ENCODE measurements around the gene INCENP. TPM values are rescaled to one million over a fixed set of nuclear protein-coding genes. Genes with fewer than 3 reads are reported as not detected.

INCENP gene
- total RNA-seq, 1 donor, result 39.3 TPM

DNA sequence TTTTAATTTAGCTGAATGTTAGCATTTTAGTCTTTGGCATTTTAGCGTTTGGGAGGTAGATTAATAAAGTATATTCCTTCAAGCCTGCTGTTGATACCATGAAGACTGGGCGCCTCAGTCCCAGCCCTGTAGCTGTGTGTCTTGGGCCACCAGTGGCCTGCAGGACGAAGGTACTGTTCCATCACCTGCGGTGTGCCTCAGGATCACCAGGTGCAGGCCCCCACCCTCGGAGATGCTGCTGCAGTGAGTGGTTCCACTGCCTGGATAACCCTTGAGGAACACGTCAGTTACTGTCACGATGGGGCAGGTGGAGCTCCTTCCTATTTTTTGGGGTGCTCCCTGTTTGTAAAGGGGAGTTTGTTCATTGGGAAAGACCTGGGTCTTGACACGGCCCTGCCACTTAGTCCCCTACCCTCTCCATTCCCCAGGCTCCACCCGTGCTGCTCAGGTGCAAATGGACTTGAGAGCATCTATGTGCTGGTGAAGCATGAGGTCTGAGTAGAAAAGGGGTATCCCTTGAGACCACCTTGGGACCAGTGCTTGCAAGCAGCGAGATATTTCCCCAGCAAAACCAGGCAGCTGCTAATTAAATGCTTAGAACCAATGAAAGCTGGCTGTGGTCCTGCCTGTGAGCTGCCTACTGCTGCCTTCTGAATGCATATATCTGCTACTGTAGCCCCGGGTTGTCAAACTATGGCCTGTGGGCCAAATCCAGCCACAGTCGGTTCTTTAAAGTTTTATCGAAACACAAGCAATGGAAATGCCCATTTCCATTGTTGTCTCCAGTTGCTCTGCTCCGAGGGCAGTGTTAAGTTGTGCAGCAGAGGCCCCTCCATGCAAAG is 28.7 kb downstream of the INCENP start:
- DNase-seq (ENCODE audit: low read depth), result no peak
- TF ChIP-seq, protein P1, sequence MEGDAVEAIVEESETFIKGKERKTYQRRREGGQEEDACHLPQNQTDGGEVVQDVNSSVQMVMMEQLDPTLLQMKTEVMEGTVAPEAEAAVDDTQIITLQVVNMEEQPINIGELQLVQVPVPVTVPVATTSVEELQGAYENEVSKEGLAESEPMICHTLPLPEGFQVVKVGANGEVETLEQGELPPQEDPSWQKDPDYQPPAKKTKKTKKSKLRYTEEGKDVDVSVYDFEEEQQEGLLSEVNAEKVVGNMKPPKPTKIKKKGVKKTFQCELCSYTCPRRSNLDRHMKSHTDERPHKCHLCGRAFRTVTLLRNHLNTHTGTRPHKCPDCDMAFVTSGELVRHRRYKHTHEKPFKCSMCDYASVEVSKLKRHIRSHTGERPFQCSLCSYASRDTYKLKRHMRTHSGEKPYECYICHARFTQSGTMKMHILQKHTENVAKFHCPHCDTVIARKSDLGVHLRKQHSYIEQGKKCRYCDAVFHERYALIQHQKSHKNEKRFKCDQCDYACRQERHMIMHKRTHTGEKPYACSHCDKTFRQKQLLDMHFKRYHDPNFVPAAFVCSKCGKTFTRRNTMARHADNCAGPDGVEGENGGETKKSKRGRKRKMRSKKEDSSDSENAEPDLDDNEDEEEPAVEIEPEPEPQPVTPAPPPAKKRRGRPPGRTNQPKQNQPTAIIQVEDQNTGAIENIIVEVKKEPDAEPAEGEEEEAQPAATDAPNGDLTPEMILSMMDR (IDR thresholded peaks at IDR 0.05; ENCODE audit: insufficient read depth, low read depth, low read length), result no peak
- H3K4me3 ChIP-seq (ENCODE audit: low read depth, low read length), result no peak overlapping the region

- TF ChIP-seq, protein P1 (IDR thresholded peaks at IDR 0.05; ENCODE audit: insufficient read depth, low read depth, low read length), result no peak
- no peak overlapping the region for H3K4me3 ChIP-seq (ENCODE audit: low read depth, low read length)
- DNase-seq (ENCODE audit: low read depth), result no peak
Measured at GRCh38 chr11:62153087-62153395, 29.2 kb downstream of the INCENP start.

- no peak for DNase-seq (ENCODE audit: low read depth)
- no peak overlapping the region for H3K4me3 ChIP-seq (ENCODE audit: low read depth, low read length)
- TF ChIP-seq, protein P1 (IDR thresholded peaks at IDR 0.05; ENCODE audit: insufficient read depth, low read depth, low read length), result no peak
Measured at GRCh38 chr11:62153617-62154016, 29.8 kb downstream of the INCENP start.

DNA sequence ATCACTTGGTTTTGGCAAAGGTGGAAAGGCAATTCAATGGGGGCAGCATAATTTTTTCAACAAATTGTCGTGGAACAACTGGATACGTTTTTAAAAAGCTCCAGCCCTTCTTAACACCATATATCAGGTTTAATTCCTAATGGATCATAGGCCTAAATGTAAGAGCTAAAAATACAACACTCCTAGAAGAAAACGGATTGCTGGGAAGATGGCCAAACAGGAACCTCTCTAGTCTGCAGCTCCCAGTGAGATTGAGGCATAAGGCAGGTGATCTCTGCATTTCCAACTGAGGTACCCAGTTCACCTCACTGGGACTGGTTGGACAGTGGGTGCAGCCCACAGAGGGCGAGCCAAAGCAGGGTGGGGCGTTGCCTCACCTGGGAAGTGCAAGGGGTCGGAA is 33.8 kb downstream of the INCENP start:
- DNase-seq (ENCODE audit: low read depth), result no peak
- H3K4me3 ChIP-seq (ENCODE audit: low read depth, low read length), result no peak overlapping the region
- TF ChIP-seq, protein P1 (IDR thresholded peaks at IDR 0.05; ENCODE audit: insufficient read depth, low read depth, low read length), result no peak

DNA sequence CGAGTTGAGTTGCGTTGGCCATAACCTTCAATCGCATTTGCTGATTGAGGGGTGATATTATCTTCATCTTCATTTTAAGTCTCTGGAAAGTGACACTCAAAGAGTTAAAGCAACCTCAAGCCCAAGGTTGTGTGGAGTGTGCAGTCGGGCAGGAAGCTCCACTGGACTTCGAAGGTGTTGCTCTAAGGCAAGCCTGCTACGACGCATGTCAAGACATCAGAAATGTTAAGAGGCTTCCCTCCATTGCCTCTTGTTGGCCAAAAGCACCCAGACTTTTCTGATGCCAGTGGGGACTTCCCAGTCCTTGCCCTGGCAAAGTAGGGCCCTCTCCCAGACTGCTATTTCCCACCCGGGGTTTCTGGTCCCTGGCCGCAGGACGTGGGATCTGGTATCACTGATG is 42.6 kb downstream of the INCENP start:
- DNase-seq (ENCODE audit: low read depth), result no peak
- H3K4me3 ChIP-seq (ENCODE audit: low read depth, low read length), result no peak overlapping the region
- TF ChIP-seq, protein P1 (IDR thresholded peaks at IDR 0.05; ENCODE audit: insufficient read depth, low read depth, low read length), result no peak

DNA sequence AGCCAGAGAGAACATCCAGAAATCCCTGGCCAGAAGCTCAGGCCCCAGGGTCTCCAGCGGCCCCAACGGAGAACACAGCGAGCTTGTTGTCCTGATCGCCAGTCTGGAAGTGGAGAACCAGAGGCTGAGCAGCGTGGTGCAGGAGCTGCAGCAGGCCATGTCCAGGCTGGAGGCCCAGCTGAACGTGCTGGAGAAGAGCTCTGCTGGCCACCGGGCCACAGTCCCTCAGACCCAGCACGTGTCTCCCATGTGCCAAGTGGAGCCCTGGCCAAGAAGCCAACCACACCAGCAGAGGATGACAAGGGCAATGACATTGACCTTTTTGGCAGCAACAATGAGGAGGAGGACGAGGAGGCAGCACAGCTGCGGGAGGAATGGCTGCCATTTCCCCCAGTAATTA is 45.6 kb downstream of the INCENP start:
- no peak for DNase-seq (ENCODE audit: low read depth)
- TF ChIP-seq, protein P1 (IDR thresholded peaks at IDR 0.05; ENCODE audit: insufficient read depth, low read depth, low read length), result no peak
- H3K4me3 ChIP-seq (ENCODE audit: low read depth, low read length), result no peak overlapping the region

GRCh38 chr11:62169935-62170334 is 46.1 kb downstream of the INCENP start:
- no peak for DNase-seq (ENCODE audit: low read depth)
- TF ChIP-seq, protein P1 (IDR thresholded peaks at IDR 0.05; ENCODE audit: insufficient read depth, low read depth, low read length), result no peak
- H3K4me3 ChIP-seq (ENCODE audit: low read depth, low read length), result no peak overlapping the region
